HK-2 (cell line): ENCODE results near the gene CAPZB.

ENCODE experiments used
- DNase-seq: peaks from one replicate; pipeline ENCODE4 v3.0.0-alpha.2; 2018; ENCODE audit not compliant: unreplicated experiment

CAPZB gene

GRCh38 chr1:19468397-19468956 is 16.9 kb downstream of the CAPZB start:
- peak; percentile 70 for DNase-seq

- DNase-seq = no peak
These were observed 17.8 kb downstream of the CAPZB start for GRCh38 chr1:19467199-19468187.

DNA sequence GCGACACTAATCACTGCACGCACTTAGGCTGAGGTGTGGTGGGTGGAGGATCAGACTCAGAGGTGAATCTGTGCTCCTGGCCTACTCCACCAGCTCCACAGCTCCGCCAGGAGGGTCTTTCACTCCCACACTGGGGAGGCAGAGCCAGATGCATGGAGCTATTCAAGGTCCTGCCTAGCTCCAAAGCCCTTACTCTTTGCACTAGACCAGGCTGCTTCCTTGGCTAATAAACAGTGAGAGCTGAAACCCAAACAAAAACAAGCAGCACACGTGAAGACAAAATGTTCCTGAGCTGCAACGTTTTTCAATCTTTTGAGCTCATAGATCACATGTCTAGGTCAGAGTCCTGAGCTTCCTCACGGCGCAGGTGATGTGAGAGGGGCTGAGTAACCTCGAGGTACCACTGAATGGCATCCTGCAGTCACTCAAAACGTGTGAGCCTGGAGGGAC is 19.2 kb downstream of the CAPZB start:
- no peak for DNase-seq

DNA sequence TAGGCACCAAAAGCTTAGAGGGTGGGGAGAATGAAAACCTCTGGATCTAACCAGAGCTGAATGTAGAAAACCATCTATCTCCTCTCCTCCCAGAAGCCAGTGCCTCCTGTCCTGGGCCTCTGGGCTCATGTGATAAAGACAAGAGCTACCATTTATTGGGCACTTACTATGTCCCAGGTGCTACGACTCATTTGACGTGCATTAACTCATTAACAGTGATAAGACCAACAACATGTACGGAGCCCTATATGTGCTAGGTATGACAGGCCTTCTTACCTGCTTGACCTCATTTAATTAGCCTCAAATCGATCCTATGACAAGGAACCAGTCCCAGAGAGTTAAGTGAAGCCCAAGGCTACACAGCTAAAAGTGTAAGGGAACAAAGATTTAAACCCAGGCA is 19.7 kb downstream of the CAPZB start:
- no peak for DNase-seq

GRCh38 chr1:19465123-19465522 is 20.2 kb downstream of the CAPZB start:
- DNase-seq = no peak

- DNase-seq = no peak
These were observed 20.6 kb downstream of the CAPZB start for GRCh38 chr1:19464696-19465095.

DNA sequence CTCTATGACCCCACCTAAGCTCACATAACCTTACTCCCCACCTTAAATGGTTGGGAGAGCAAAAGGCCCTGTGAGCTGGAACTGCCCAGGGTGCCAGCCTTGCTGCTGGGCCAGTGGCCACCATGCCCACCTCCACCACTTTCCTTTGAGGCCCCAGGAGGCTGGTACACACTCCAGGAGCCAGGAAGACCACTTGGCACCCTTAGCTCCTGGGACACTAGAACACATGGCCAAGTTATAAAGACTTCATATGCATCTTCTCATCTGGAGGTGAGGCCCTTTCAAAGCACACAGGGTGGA is 21.9 kb downstream of the CAPZB start:
- no peak for DNase-seq

DNA sequence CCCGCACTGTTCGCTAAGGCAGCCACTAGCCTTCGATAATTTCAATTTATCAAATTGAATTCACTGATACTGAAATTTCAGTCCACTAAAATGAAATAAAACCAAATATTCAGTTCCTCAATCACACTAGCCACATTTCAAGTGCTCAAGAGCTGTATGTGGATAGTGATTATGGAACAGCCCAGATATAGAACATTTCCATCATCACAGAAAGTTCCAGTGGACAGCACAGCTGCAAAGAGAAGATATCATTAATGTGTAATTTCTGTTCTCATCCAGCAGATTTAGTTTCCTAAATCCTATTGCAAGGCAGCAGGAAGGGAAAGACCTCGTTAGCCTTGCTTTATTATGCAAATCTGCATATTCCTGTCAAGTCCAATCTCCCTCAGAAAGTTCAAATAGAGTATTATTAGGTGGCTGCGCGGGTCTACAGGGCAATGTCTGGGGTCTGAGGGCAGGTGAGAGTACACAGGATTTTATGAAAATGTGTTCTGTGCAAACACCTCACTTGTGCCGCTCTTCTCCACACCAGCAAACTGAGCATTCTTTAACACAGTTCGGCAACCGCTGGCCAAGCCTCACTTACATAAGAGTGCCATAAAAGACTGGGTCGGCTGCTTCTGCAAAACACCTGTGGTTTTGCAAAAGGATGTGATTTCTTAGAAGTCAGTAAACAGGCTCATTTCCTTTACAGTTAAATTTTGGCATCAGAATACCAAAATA is 22.4 kb downstream of the CAPZB start:
- DNase-seq = no peak

GRCh38 chr1:19461220-19461554 is 24.2 kb downstream of the CAPZB start:
- DNase-seq = no peak

- DNase-seq = no peak
These were observed 24.7 kb downstream of the CAPZB start for GRCh38 chr1:19460535-19461219.

GRCh38 chr1:19458815-19459417 is 26.4 kb downstream of the CAPZB start:
- no peak for DNase-seq

GRCh38 chr1:19457607-19458006 is 27.7 kb downstream of the CAPZB start:
- DNase-seq = no peak

DNA sequence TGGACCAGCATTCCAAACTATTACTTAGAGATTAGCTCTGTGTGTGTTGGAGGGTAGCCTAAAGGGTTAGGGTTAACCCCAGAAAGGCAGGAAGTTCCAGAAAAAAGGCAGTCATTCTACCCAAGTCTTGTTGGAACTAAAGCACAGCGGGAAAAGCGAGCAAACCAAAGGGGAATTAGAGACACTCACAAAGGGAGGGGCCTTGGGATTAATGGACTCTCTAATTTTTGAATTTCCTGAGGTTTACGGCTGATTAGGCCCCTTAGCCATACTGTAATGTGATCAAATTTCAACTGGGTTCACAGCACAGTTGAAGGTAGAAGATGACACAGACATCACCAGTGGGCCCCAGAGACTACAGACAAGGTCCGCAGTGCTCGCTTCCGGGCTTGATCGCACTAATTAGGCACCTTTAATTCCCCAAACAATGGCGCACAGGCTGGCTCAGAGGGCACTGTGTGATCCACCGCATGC is 28.3 kb downstream of the CAPZB start:
- no peak for DNase-seq

DNA sequence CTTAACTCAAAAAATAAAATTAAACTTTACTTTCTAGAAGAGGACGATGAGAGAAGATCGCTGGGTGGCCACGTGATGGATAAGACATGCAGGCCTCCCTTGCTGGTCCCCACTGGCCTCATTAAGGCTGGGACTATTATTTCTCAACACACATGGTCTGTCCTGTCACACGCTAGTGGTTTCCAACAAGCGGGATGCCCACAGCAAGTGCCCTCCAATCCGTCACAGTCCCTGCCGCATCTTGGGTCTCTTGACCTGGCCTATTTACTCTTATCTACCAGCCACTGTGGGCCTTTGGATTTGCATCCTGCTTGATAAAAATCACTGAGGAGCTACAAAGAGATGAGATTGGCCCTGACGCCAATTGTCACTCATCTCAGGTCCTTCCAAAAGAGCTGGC is 30.0 kb downstream of the CAPZB start:
- no peak for DNase-seq

DNA sequence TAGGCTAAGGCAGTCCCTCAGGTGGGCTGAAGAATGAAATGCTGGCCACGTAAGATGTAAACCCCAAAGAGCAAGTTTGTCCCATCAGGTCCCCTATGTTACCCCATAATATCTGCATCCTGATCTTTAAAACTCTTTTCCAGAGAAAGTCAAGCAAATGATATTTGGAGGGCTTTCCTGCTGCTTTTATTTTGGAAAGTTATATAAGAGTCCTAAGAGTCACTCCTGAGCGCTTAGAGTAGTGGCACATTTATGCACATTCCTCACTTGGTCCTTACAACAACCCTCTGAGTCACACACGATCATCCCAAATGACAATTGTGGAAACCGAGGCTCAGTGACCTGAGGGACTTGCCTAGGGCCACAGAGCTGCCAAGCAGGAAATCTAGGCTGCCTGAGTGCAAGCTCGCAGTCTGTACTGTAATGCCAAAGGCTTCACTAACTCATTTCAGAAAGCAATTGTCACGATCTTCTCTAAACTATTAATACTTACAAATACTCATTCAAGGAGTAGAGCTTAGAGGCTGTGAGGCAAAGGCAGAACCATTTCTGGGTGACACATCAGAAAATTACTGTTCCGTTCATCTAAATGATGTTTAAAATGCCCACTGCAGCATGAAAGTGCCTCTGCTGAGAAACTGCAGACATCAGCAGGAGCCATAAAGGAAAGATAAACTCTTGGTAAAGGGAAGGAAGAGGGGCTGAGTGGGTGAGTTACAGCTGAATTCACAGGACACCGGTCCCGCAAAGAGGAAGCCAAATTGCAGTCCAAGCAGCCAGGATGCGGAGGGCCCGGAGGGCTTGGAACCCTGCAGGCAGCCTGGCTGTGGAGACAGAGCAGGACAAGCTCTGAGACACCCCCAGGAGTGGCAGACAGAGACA is 30.8 kb downstream of the CAPZB start:
- no peak for DNase-seq

- no peak for DNase-seq
These were observed 31.6 kb downstream of the CAPZB start for GRCh38 chr1:19453741-19454201.

DNA sequence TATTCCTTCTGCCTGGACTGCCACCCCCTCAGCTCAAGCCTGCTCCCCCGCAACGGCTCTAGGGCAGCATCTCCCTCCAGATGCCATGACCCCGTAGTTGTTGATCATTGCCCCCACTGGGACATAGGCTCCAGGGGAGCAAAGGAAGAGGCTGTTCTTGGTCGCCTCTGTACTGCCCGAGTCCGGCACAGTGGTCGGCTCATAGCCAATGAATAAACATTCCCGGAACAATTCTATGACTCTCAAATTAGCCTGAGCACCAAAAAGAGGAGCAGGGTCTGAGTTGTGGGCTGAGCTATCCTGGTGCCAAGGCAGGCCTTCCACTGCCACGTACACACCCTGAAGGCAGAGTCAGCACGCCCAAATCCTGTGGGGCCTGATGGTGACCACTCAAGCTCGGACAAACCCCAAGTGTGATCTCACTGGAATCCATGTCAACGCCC is 33.1 kb downstream of the CAPZB start:
- no peak for DNase-seq

GRCh38 chr1:19450811-19451515 is 34.4 kb downstream of the CAPZB start:
- DNase-seq = no peak

DNA sequence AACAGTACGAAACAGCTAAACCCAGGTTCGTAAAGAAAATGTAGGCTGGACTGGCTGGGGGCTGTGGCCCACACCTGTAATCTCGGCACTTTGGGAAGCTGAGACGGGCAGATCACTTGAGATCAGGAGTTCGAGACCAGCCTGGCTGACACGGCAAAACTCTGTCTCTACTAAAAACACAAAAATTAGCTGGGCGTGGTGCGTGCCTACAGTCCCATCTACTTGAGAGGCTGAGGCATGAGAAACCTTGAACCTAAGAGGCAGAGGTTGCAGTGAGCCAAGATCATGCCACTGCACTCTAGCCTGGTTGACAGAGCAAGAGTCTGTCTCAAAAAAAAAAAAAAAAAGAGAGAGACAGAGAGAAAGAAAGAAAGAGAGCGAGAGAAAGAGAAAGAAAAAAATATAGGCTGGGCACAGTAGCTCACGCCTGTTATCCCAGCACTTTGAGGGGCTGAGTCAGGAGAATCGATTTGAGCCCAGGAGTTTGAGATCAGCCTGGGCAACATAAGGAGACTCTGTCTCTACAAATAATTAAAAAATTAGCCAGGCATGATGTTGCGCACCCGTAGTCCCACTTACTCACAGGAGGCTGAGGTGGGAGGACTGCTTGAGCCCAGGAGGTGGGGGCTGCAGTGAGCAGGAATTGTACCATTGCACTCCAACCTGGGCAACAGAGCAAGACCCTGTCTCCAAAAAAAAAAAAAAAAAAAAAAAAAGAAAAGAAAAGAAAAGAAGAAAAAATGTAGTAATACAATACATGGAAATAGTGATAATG is 35.7 kb downstream of the CAPZB start:
- no peak for DNase-seq
